Activated CD8-positive, alpha-beta T cell treated with anti-CD3 and anti-CD28 coated beads, Interleukin-2, amount 10 ng/mL, durations not matched to agents 7 days and 5 days (primary cell): ENCODE measurements around the gene GNPAT. TPM values are rescaled to one million over a fixed set of nuclear protein-coding genes. Genes with fewer than 3 reads are reported as not detected.
A peak's percentile ranks its signal among the peaks of the same experiment; 100 is the strongest.

Experiments
- ATAC-seq: fragments of 150-1000 bp; cut with Tn5 transposase; one replicate; pipeline ENCODE4 v1.10.0; 2021; ENCODE audit warnings: moderate library complexity
- CTCF ChIA-PET: fragments of 350-600 bp; sonication (Branson Sonifier 250); formaldehyde crosslinking; loops from one replicate; lab custom pipeline; 2021; ENCODE audit warnings: antibody characterized with exemption; lab: Charles Lee
- POLR2A ChIA-PET: fragments of 350-600 bp; sonication (Branson Sonifier 250); formaldehyde crosslinking; loops from one replicate; lab custom pipeline; 2021; ENCODE audit warnings: antibody characterized with exemption; lab: Charles Lee
- DNase-seq: peaks from one replicate; pipeline ENCODE4 v3.0.0-alpha.2; 2020
- H3K27ac Mint-ChIP-seq: one replicate; pipeline ENCODE4 v1.8.0; 2021; ENCODE audit warnings: mild to moderate bottlenecking, mixed read lengths
- H3K27me3 Mint-ChIP-seq: one replicate; pipeline ENCODE4 v1.8.0; 2021; ENCODE audit warnings: low read depth, mixed read lengths
- H3K36me3 Mint-ChIP-seq: one replicate; pipeline ENCODE4 v1.8.0; 2021; ENCODE audit warnings: low read depth, mixed read lengths
- H3K4me1 Mint-ChIP-seq: one replicate; pipeline ENCODE4 v1.8.0; 2021; ENCODE audit warnings: low read depth, mixed read lengths
- H3K4me3 Mint-ChIP-seq: one replicate; pipeline ENCODE4 v1.8.0; 2021; ENCODE audit warnings: mild to moderate bottlenecking, mixed read lengths
- H3K9me3 Mint-ChIP-seq: one replicate; pipeline ENCODE4 v1.8.0; 2022; ENCODE audit warnings: mixed read lengths; ENCODE audit not compliant: insufficient read depth
- total RNA-seq, 2 experiments: library from RNA; stranded (reverse); gene quantifications; one replicate each; pipeline ENCODE4 v1.2.3, GENCODE V29; 2021

GNPAT gene
- total RNA-seq, 2 experiments from 2014 or later = 35.7 to 37.9 TPM

DNA sequence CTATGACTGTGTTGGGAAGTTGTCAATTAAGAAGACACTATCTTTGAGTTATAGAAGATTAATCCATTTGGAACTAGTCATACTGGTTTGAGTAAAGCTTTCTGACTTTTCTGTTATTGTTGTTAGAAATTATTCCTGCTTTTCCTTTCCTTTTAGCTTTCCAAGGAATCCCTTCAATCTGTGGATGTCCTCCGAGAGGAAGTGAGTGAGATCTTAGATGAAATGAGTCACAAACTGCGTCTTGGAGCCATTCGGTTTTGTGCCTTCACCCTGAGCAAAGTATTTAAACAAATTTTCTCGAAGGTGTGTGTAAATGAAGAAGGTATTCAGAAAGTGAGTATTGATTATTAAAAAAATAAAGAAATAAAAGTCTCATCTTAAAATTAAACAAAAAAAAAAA, 19.3 kb downstream of the GNPAT start:
- CTCF ChIA-PET = no interaction called here
- H3K27ac Mint-ChIP-seq = no peak overlapping the region
- no peak for DNase-seq
- peaks cover 10% of the 10 kb centered on the region for H3K9me3 Mint-ChIP-seq
- no peaks in the 10 kb centered on the region for H3K27me3 Mint-ChIP-seq
- no peak for ATAC-seq
- POLR2A ChIA-PET = interaction anchor here (0.7 kb wide), 1 partner anchor 402 kb away, joined by 3 read pairs; no protein-coding TSS in a partner anchor
- no peaks in the 10 kb centered on the region for H3K4me1 Mint-ChIP-seq
- peaks cover 85% of the 10 kb centered on the region for H3K36me3 Mint-ChIP-seq
- no peak overlapping the region for H3K4me3 Mint-ChIP-seq

DNA sequence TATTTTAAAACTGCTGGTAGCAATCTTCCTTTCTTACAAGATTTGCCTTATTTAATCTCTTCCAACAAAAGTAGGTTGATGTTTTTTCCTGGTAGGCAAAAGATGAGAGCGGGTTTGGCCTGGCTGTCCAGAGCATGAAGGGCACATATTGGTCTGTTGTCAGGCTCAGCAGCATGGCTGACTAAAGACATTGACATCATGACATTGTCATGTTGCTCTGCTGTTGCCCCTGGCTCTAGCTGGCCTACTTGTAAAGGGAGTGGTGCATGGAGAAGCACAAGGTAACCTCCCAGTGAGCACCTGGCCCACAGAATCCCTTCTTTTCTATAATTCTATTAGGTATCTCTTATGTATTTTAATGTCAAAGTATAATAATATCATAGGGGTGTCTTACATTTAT, 23.6 kb downstream of the GNPAT start:
- ChIA-PET CTCF (no interaction called here), POLR2A (no interaction called here)
- ATAC-seq (no peak), DNase-seq (no peak)
- Mint-ChIP-seq H3K27me3 (no peaks in the 10 kb centered on the region), H3K36me3 (peaks cover 76% of the 10 kb centered on the region), H3K9me3 (no peaks in the 10 kb centered on the region), H3K4me3 (no peak overlapping the region), H3K4me1 (no peaks in the 10 kb centered on the region), H3K27ac (no peak overlapping the region)

DNA sequence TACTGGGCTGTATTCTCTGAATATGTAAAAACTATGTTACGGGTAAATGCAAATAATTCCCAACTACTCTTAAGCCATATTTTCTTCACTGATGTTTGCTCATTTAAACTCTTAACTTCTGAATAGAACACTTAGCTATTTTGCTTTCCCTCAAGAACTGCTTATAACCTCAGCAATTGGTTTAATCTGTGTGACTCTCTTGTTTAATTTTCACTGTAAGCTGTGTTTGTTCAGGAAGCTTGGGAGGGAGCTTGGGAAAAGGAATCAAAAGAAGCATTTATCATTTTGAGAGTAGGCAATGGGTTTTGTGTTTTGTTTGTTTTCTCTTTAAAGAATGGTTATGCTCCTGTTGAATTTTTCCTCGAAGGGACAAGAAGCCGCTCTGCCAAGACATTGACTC, 24.4 kb downstream of the GNPAT start:
- DNase-seq = no peak
- POLR2A ChIA-PET = no interaction called here
- Mint-ChIP-seq H3K4me1 (no peaks in the 10 kb centered on the region), H3K27ac (no peak overlapping the region), H3K4me3 (no peak overlapping the region), H3K27me3 (no peaks in the 10 kb centered on the region), H3K9me3 (no peaks in the 10 kb centered on the region), H3K36me3 (peaks cover 75% of the 10 kb centered on the region)
- ATAC-seq = no peak
- CTCF ChIA-PET = no interaction called here

DNA sequence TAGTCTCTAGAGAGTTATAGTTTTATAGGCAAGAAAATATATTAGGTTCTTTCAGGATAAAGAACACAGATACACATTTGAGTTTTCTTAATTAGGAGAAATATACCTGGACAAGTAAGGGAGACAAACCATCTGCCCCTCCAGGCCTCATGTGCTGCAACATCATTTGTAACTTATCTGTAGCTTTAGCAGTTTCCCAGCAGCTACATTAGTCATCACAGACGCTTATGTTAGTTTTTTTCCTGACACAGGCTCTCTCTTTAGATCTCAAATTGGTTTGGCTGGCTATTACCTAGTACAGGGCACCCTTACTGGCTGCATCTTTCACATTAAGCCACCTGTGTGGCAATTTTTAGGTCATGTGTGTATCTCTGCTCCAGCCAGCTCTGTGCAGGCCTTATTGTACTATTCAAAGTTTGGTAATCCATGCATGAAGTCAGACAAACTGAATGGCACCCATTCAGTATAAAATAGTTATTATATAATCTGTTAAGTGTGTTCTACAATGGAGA, 25.9 kb downstream of the GNPAT start:
- ATAC-seq (no peak), DNase-seq (no peak)
- Mint-ChIP-seq H3K4me3 (no peak overlapping the region), H3K4me1 (peaks cover 11% of the 10 kb centered on the region), H3K9me3 (no peaks in the 10 kb centered on the region), H3K36me3 (peaks cover 71% of the 10 kb centered on the region), H3K27ac (no peak overlapping the region), H3K27me3 (no peaks in the 10 kb centered on the region)
- ChIA-PET CTCF (interaction anchor here (1.3 kb wide), 1 partner anchor 337 kb away, joined by 3 read pairs; no protein-coding TSS in a partner anchor), POLR2A (interaction anchor here (1.0 kb wide), 1 partner anchor 14 kb away, joined by 3 read pairs; no protein-coding TSS in a partner anchor)

DNA sequence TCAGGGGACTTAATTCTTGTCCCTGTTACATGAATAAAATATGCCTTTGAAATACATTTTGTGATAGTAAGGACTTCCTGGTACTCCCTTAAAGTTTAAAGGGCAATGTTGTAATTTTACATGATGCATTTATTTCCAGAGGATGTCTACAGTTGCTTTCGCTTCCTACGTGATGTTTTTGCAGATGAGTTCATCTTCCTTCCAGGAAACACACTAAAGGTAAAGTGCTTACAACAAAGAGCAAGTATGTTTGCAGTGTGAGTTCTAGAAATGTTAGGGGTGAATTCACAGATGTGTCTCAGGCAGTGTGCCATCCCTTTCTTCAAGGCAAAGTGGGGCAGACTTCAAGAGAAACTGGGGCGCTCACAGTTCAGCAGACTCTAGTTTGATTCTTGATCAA, 31.2 kb downstream of the GNPAT start:
- ChIA-PET POLR2A (interaction anchor here (1.1 to 1.2 kb wide), 2 partner anchors 30 to 66 kb away, joined by 4 to 7 read pairs; partner anchors contain the start of genes EXOC8 and SPRTN), CTCF (interaction anchor here (1.5 kb wide), 1 partner anchor 31 kb away, joined by 6 read pairs; no protein-coding TSS in a partner anchor)
- H3K27ac Mint-ChIP-seq = peak overlapping the region; percentile 89
- ATAC-seq (peak; percentile 61), DNase-seq (peak; percentile 27)
- H3K9me3 Mint-ChIP-seq = no peaks in the 10 kb centered on the region
- no peaks in the 10 kb centered on the region for H3K27me3 Mint-ChIP-seq
- H3K4me1 Mint-ChIP-seq = peaks cover 36% of the 10 kb centered on the region
- H3K36me3 Mint-ChIP-seq = peaks cover 70% of the 10 kb centered on the region
- H3K4me3 Mint-ChIP-seq = peak overlapping the region; percentile 9

DNA sequence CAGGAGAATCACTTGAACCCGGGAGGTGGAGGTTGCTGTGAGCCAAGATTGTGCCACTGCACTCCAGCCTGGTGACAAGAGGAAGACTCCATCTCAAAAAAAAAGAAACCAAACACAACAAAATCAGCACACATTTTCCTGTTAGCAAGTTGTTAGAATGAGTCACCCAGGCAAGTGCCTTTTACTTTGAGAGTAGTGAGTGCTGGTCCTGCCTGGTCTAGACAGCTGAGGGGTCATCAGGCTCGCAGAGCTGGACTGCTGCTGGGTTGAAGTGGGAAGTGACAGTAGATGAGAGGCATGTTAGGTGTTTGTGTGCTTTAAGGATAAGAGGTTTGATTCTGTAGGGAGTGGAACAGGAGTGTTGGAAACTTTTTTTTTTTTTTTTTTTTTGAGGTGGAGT, 31.9 kb downstream of the GNPAT start:
- Mint-ChIP-seq H3K36me3 (peaks cover 66% of the 10 kb centered on the region), H3K4me1 (peaks cover 36% of the 10 kb centered on the region), H3K4me3 (no peak overlapping the region), H3K27ac (peak overlapping the region; percentile 89), H3K9me3 (no peaks in the 10 kb centered on the region), H3K27me3 (no peaks in the 10 kb centered on the region)
- POLR2A ChIA-PET = no interaction called here
- DNase-seq (no peak), ATAC-seq (peak; percentile 25)
- CTCF ChIA-PET = no interaction called here

DNA sequence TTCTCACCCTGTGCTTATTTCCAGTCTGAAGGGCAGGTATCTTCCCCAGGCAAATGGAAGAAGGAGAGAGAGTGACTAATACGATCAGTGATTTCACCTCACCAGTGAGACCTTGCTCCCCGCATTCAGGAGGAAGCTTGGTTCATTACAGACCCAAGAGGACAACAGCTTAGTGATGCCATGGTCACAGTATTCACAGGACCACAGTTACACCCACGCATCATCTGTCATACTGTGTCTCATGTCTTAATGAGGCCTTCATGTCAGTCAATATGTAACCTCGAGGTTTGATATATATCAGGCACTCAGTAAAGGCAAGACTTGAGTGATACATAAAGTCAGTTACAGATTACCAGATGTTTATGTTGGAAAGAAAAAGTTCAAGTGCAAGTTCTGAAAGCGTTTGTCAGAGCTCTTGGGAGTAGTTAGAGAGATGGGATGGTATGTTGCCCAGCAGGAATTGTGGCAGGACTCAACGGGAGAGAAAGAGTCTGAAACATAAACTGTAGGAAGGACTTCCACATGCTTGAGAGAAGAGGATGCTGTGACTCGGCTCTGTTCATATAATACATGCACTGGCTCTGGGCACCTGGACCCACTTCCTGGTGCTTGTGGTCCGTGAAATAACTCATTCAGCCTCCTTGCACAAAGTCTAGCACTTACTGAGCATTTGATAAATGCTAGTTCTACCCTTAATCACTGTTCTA, 33.3 kb downstream of the GNPAT start:
- Mint-ChIP-seq H3K27ac (peak overlapping the region; percentile 40), H3K9me3 (no peaks in the 10 kb centered on the region), H3K4me3 (no peak overlapping the region), H3K27me3 (no peaks in the 10 kb centered on the region), H3K4me1 (peaks cover 36% of the 10 kb centered on the region), H3K36me3 (peaks cover 68% of the 10 kb centered on the region)
- CTCF ChIA-PET = interaction anchor here (1.4 kb wide), 1 partner anchor 41 kb away, joined by 3 read pairs; no protein-coding TSS in a partner anchor
- POLR2A ChIA-PET = interaction anchor here (0.6 kb wide), 1 partner anchor 64 kb away, joined by 3 read pairs; the partner anchor contains the start of gene SPRTN
- DNase-seq (no peak), ATAC-seq (no peak)

DNA sequence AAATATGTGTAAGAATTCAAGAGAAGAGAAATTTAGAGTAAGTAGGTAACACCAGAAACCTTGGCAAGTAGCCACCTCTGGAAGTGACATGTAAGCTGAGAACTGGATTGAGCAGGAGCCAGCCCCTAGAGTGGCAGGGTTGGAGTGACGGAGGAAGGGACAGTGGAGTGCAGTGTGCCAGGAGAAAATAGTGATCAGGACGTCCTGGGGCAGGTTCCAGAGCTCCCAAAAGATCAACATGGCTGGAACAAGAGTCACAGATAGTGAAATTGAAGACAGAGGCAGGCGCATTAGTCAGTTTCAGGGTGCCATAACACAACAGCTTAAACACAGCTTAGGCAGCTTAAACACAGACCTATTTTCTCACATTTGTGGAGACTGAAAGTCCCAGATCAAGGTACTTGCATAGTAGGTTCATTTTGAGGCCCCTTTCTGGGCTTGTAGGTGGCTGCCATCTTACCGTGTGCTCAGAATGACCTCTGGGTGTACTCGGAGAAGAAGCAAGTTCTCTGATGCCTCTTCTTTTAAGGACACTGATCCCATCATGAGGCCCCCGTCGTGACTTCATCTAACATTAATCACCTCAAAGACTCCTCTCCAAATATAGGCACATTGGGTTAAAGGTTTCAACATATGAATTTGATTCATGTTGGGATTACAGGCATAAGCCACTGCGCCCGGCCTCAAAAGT, 37.2 kb downstream of the GNPAT start:
- POLR2A ChIA-PET = interaction anchor here (1.2 kb wide), 1 partner anchor 60 kb away, joined by 3 read pairs; the partner anchor contains the start of genes EXOC8 and SPRTN
- H3K36me3 Mint-ChIP-seq = peaks cover 40% of the 10 kb centered on the region
- H3K4me1 Mint-ChIP-seq = peaks cover 14% of the 10 kb centered on the region
- no peaks in the 10 kb centered on the region for H3K27me3 Mint-ChIP-seq
- H3K9me3 Mint-ChIP-seq = no peaks in the 10 kb centered on the region
- no peak for ATAC-seq
- CTCF ChIA-PET = no interaction called here
- no peak overlapping the region for H3K4me3 Mint-ChIP-seq
- DNase-seq = no peak
- H3K27ac Mint-ChIP-seq = no peak overlapping the region

DNA sequence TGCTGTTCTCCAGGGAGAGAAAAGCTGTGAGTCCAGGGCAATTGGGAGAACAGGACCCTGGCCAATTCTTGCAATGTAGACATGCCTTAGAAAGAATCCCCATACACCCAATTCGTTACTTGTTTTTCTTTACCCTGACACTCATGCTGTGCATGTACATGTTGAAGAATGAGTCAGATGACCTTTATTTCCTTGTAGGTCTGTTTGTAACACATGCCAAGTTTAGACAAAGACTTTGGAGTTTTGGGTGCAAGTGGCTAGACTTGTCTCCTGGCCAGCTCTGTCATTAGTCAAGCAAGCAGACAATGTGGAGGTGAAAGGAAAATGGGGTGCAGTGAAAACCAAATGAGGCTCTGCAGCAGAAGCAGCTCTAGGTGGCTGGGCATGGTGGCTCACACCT, 38.1 kb downstream of the GNPAT start:
- CTCF ChIA-PET = no interaction called here

DNA sequence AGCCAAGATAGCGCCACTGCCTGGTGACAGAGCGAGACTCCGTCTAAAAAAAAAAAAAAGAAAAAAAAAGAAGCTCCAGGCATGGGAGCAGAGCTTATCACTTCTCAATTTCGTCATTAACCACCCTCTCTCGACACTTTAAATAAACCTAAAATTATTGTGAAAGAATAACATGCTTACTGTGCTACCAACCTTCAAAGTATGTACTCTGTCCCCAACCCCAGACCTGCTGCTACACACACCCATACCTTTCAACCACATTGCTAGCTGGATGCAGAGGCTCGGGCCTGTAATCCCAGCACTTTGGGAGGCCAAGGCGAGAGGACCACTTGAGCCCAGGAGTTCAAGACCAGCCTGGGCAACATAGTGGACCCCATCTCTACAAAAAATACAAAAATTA, 38.7 kb downstream of the GNPAT start:
- no peaks in the 10 kb centered on the region for H3K27me3 Mint-ChIP-seq
- DNase-seq (no peak), ATAC-seq (no peak)
- H3K4me1 Mint-ChIP-seq = peaks cover under 1% of the 10 kb centered on the region
- no peak overlapping the region for H3K27ac Mint-ChIP-seq
- H3K36me3 Mint-ChIP-seq = peaks cover 27% of the 10 kb centered on the region
- H3K4me3 Mint-ChIP-seq = no peak overlapping the region
- ChIA-PET POLR2A (no interaction called here), CTCF (no interaction called here)
- H3K9me3 Mint-ChIP-seq = no peaks in the 10 kb centered on the region

More for the DNA sequence above, 38.1 kb downstream of the GNPAT start:
- no peaks in the 10 kb centered on the region for H3K27me3 Mint-ChIP-seq
- ATAC-seq = no peak
- H3K27ac Mint-ChIP-seq = no peak overlapping the region
- H3K4me1 Mint-ChIP-seq = peaks cover 7% of the 10 kb centered on the region
- no peaks in the 10 kb centered on the region for H3K9me3 Mint-ChIP-seq
- no peak for DNase-seq
- no peak overlapping the region for H3K4me3 Mint-ChIP-seq
- POLR2A ChIA-PET = no interaction called here
- H3K36me3 Mint-ChIP-seq = peaks cover 33% of the 10 kb centered on the region

DNA sequence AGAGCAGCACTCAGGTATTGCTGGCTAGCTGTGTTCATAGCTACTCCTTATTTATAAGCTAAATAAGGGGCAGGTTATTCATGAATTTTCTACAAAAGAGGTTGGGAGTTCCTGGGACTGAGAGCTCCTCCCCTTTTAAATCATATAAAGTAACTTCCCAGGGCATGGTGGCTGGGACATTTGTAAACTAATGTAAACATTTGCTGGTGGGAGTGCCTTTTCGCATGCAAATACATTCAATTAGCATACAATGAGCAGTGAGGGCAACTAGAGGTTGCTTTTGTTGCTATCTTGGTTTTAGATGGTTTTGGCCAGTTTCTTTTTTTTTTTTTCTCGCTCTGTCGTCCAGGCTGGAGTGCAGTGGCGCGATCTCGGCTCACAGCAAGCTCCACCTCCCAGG, 43.4 kb downstream of the GNPAT start:
- DNase-seq = no peak
- POLR2A ChIA-PET = no interaction called here
- Mint-ChIP-seq H3K4me1 (no peaks in the 10 kb centered on the region), H3K36me3 (no peaks in the 10 kb centered on the region), H3K27me3 (no peaks in the 10 kb centered on the region), H3K9me3 (no peaks in the 10 kb centered on the region), H3K4me3 (no peak overlapping the region), H3K27ac (no peak overlapping the region)
- ATAC-seq = no peak
- CTCF ChIA-PET = interaction anchor here (1.5 kb wide), 1 partner anchor 12 kb away, joined by 4 read pairs; no protein-coding TSS in a partner anchor

DNA sequence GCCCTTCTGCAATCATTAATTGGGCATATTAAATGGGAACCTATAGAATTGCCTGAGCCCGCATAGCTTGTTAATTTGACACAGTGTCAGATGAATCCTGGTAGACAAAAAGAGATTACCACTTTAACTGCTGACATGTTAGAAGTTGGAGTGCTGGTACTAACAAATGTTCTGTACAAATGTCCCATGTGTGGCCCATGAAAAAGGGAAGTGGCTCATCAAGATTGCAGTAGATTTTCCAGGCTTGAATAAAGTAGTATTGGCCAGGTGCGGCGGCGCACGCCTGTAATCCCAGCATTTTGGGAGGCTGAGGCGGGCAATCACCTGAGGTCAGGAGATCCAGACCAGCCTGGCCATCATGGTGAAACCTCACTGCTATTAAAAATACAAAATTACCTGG, 45.6 kb downstream of the GNPAT start:
- no peaks in the 10 kb centered on the region for H3K9me3 Mint-ChIP-seq
- ChIA-PET CTCF (no interaction called here), POLR2A (no interaction called here)
- H3K36me3 Mint-ChIP-seq = no peaks in the 10 kb centered on the region
- no peak for DNase-seq
- no peak overlapping the region for H3K27ac Mint-ChIP-seq
- no peaks in the 10 kb centered on the region for H3K27me3 Mint-ChIP-seq
- no peak for ATAC-seq
- no peak overlapping the region for H3K4me3 Mint-ChIP-seq
- no peaks in the 10 kb centered on the region for H3K4me1 Mint-ChIP-seq
